NCI-H2196 treated with DMSO at 0.1 percent for 48 hours (cell line): ENCODE data around the gene CORIN.

Experiments
- DNase-seq: peaks from one replicate; lab custom pipeline; 2025; ENCODE audit not compliant: unreplicated experiment; lab: John Stamatoyannopoulos, UW

Gene CORIN

DNA sequence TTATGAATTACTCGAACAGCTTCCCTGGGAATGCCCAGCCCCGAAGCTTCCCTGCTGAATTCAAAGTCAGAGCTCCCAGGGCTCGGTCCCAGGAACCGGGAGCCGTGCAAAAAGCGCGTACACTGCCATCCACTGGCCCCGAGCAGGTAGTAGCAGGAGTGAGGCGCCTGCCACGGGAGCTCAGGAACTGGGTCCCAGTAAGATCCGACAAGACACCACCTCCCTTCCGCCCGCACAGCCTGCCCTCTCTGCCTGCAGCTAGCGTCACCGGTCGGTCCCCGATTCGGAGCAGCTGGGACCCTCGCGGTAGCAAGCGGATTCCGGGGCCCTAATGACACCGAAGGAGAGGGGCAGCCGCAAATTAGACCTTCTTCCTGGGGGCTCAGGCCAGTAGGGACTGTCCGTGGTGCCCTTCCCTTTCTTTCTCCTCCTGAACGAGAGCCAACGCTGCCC, 1.2 kb downstream of the CORIN start:
- DNase-seq = peak; percentile 45

DNA sequence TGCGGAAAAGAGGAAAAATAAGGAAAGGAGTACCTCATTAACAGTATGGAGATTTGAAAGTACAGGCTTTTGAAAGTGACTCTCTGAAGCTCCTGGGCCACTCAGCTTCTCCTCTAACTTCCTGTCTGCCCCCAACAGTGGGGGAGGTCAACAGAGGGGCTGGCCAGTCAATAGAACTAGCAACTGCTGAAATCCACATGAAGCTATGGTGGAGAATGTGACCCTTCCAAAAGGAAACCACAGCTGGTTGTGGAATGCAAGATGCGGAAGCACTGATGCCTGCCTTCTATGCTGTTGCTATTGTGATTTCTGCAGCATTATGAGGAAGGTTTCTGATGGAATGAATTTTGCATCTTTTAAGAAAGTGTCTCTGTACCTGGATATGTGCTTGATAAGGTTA, 2.4 kb downstream of the CORIN start:
- DNase-seq = no peak

DNA sequence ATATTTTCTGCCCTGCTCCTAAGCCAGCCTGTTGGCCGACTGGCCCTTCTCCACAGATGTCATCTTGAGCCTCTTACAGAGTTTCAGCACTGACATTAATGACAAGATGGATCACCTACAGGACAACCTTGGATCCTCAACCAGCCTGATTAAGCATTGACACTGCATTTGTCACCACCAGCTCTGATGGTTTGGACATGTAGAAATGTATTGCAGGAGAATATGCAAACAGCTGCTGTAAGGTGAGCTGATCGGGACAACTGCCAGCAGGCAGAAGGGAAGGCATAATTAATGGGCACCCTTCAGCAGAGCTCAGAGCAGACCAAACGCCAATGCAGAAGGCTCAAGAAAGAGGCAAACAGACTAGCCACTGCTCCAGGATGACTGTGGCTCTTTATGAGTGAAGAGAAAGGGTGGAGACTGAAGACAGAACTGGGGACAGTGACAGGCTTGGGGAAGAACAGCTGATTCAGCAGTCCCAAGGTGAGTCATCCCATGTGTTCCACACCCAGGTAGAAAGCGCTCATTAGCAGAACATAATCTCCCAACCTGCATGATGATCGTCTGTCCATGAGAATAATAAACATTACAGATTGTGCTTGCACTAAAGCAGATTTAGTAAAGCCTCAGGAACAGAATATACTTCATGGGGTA, 6.7 kb downstream of the CORIN start:
- DNase-seq = peak; percentile 36

DNA sequence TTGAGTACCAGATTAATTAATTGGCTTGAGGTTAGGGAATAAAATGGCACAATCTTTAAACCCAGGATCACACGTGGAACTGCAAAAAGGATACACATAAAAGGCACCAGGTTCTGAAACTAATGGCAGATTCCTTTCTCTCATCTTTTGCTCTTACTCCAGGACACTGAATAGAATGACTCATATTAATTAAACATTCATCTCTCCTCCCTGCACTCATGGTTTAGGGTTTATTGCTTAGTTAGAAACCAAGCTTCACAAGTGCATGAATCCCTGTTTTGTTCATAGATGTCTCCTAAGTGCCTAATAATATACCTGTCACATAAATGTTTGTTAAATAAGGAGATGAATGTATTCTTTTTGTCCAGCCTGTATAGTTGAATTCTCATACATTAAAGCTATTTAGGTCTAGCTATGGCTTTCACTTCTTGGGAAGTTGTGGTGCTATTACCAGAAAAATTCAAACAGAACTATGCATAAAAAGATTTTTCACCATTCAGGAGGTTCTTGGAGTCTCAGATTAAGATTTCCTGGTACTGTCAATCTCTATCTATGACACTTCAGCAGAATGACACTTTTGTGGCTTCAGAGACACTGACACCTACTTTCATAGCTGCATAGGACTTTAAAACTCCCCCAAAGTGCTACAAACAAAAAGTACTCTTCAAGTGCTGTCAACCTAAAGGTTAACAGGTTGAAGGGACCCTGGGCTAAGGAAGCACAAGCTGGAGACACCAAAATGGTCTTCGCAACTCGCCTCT, 7.4 kb downstream of the CORIN start:
- DNase-seq = no peak

DNA sequence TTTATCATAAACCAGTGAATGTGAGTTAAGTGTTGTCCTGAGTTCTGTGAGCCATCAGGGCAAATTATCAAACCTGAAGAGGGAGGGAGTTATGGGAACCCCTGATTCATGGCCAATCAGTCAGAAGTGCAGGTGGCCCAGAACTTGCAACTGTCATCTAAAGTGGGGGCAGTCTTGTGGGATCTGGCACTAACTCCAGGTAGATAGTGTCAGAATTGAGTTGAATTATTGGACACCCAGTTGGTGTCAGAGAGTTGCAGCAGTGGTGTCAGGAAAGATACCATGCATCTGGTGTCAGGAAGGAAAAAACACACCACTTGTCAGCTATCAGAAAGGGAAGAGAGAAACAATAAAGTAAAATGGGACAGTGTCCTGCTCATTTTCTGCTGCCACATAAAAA, 8.4 kb downstream of the CORIN start:
- no peak for DNase-seq

DNA sequence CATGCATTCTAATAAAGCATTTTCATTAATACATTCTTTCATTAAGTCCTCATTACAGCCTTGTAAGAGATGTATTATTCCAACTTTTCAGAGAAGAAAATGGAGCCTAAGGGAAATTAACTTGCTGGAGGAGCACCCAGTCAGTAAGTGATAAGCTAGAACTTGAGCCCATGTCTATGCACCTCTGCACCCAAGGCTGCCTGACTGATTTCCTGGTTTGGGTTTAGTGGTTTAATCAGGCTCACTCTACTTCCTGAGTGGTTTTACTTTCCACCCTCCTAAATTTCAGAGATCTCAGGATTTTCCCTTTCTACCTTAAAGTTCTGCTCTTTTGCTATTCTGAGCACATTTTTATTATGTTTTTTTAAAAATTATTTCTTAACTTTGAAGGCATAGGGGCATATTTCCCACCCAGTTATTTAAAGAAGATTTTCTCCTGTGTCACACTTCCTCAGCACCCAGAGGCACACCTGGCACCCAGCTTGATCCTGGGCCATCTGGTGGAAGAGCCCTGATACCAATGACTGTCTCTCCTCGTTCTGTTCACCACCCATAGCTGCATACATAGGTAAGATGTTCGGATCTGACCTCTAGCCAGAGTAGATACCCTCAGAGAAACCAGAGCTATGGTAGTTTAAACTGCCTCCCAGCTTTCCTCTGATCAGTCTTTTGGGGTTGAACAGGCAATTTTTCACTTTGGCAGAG, 10.4 kb downstream of the CORIN start:
- DNase-seq = no peak

DNA sequence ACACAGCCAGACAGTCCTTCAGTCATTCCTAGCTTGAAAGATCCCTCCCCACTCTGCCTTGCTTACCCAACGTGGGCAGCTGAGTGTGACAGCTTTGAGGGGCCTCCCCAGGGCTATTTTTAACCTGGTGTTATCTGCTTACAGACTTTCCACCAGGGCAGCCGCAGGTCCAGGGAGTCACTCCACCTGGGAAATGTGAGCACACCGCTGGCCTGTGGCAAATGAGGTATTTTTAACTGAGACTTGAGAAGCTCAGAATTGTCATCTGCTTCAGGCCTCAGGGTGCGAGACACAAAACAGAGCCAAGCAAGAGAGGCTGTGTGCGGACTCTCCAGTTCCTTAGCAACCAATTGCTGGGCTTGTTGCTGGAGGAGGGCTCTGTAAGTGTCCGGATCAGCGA, 13.0 kb downstream of the CORIN start:
- DNase-seq = no peak

DNA sequence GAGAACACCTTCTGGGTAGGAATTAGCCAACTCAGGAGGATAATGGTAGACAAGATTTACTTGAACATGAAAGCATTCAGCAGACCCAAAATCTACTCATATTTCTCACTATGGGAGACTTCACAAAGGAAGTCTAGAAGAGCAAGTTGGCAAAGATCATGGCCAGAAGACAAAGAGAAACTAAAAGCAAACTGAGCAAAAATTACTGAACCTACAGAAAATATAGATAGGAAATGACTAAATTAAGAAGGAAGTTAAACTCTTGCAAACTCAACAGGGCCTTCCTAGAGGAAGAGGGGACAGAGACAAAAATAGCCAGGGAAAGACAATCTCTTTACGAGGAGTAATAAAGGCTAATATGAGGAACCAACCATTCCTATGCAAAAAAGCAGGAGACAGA, 18.7 kb downstream of the CORIN start:
- no peak for DNase-seq

DNA sequence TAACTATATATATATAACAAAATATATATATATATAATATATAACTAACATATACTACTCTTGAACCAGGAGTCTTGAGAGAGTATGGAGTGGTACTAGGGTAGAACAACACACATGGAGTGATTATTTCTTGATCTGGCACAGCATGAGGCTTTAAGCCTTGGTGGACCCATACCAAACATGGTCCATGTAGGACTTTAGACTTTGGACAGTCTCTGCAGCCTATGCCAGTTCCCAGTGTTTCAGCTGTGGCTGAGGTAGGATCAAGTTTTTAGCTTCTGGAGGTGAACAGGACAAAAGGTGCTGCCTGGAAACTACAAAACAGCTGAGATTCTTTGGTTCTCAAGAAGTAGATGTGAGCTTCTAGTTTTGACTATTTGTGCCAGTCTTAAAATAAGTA, 20.6 kb downstream of the CORIN start:
- DNase-seq = no peak

DNA sequence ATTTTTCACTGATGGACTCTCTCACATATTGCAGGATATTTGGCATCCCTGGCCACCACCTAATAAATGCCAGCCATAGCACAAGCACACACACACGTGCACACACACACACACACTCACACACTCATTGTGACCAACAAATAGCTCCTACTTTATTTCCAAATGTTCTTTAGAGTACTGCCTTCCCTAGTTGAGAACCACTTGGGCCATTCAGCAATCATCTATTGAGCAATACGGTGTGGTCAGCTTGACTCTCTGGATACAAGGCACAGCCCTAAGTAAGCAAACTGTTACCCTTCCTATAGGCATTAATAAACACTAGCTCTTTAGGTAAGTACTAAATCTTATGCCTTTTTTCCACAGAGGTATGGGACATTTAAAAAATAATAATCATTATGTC, 21.1 kb downstream of the CORIN start:
- DNase-seq = no peak

DNA sequence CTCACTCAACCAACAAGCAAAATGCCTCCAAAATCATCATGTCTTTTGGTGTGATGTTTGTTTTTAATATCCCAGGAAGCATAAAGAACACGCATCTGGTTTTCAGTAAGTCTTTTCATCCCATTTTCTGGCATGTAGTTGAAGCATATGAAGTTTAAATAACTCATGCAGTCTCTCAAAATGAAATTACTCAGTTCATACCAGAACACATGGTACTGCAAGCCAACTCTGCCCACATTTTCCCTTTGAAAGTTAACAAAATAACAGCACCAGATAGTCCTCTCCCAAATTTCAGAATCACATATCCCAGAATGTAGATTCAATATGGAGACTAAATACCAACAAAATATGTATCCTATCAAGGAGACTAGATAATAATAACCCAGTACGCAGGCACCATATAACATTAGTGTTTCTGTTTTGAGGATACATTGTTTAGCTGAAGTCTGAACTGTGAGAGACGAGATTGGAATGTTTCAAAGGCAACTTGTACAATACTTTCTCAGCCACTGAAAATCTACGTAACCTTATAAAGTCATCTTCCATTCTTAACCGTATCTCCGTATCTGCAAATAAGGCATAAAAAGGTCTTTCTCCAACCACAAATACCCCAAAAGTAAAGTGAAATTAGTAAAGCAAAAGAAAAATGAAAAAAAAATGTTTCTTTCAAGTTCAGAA, 23.1 kb downstream of the CORIN start:
- DNase-seq = no peak

DNA sequence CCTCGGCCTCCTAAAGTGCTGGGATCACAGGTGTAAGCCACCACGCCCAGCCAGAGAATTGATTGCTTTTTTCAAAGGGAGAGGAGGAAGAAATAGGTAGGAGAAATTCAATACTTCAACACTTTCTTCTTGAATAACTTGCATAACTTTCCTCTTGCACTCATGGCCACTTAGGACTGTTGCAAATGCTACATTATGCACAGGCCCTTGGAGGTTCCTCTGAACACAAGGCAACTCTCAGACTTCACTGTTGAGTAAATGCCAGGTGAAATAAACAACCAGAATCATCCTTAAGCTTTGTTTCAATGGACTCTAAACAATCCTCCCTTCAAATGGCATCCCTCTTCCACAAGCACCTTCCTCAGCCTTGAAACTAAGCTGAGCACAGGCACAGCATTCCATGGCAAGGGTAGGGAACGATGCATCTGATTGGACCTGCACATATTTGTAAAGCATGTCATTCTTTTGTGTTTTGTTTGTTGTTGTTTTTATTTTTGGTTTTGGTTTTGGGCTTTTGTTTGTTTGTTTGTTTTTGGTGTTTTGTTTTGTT, 28.1 kb downstream of the CORIN start:
- DNase-seq = no peak

DNA sequence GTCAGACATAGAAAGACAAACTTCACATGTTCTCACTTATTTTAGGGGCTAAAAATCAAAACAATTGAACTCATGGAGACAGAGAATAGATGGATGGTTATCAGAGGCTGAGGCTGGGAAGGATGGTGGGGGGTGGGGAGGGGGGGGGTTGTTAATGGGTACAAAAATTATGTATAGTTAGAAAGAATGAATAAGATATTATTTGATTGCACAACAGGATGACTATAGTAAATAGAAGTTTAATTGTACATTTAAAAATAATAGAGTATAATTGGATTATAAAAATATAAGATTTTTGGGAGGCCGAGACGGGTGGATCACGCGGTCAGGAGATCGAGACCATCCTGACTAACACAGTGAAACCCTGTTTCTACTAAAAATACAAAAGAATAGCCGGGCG, 33.3 kb downstream of the CORIN start:
- DNase-seq = no peak

DNA sequence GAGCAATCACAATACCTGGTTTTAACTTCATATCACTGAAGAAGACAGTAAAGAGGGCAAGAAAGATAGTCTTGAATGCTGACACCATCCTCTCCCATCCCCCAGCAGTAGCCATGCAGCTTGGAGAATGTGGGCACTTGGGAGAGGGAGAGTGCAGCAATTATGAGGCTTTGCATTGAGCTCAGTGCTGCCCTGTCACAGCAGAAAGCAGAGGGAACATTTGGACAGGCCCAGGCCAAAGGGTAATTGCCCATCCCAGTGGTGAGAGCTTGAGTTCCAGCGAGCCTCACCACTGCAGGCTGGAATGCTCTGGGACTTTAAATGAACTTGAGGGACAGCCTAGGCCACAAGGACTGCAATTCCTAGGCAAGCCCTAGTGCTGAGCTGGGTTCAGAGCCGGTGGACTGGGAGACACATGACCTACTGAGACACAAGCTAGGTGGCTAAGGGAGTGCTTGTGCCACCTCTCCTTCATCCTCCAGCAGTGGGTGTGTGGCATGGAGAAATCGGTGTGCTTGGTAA, 36.3 kb downstream of the CORIN start:
- no peak for DNase-seq

DNA sequence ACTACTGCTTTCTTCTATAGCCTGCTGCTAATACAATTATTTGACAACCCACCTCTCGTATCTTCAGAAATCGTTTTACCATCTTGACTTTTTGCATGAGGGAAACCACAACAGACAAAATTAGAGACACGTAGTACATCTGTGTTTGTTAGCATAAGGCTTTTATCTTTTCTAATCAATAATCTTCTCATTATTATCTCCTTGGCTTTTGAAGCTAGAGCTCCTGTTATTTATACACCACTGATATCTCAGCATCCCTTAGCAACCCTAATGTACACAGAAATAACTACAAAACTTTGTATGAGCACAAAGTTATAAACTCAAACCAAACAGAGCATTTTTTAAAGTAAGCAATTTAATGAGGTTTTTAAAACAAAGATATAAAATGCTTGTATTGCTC, 39.7 kb downstream of the CORIN start:
- no peak for DNase-seq

DNA sequence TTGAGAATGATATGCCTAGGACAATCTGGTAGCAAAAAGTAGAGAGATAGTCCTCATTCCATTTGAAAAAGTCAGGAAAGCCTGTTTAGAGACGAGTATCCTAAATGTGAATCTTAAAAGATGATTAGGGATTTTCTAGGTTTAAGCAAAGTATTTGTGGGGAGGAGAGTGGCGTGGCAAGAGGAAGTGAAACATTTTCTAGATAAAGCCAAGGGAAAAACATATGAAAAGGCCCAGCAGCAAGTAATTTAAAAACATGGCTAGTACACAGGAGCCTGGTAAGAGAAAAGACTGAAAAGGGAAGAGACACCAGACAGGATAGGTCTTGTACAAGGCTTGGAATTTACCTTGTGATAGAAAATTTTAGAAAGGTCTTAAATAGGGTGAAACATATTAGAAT, 45.9 kb downstream of the CORIN start:
- DNase-seq = no peak

DNA sequence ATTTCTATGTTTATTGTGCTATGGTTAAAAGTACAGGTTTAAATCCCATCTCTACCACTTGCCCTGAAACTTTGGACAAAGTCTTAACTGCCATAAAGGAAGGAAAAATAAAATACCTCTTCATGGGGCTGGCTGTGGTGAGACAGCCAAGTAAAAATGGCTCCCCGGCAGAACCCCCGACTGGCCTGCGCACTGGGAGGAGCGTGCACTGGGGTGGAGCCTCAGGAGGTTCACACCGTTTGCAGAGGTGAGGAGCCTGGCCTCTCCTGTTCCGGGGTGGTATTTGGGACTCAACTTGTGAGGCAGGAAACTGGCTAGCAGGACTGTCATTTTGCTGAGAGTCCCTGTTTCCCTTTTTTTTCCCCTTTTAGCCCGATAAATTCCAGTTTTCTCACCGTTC, 47.8 kb downstream of the CORIN start:
- no peak for DNase-seq

DNA sequence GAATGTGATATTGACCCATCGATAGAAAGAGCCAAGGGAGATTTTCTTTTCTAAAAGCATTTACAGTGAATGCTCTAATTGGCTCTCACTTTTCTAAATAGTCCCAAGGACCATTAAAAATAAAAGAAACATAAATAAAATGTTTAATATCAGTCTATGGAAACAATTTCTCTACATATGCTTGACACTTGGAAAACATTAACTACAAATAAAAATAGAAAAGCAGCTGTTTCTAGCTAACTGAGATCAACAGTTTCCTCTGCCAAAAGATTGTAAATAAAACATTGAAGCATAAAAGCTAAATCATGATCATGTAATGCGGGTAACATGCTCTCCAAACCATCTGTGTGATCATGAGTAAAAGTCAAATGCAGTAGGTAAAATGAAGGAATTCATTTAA, 49.7 kb downstream of the CORIN start:
- no peak for DNase-seq

DNA sequence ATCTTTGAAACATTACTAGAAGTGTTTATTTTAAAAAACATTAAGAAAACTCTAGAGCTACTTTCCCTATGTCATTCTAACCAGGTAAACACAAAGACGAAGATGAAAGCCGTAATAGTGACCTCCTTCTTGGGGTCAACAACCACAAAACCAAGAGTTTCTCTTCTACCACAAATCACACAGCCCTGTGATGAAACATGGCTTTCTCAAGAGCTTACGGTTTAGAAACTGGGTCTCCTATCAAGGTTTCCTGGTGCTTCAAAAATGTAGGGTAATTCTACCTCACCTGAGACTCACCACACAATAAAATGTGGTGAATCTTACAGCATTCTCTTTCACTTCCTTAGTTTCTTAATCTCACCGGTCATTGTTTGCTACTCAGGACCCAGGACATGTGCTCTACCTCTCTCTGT, 50.9 kb downstream of the CORIN start:
- no peak for DNase-seq

DNA sequence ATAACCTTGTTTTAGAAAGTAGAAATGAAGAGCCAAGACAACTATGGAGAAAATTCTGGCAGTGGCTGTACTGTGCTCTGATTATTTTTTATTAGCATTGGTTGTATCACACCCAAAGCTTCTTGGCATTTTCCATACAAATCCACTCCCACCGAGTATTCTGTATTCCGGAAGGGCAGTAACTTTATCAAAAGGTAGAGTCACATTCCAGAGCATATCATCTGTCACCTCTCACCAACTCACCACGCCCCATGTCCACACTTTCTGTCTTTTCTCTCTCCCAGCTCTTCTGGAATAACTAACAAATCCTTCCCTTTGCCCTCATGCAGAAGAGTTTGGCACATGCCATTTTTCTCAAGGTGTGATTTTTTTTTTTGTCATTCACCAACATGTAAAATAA, 52.7 kb downstream of the CORIN start:
- no peak for DNase-seq

DNA sequence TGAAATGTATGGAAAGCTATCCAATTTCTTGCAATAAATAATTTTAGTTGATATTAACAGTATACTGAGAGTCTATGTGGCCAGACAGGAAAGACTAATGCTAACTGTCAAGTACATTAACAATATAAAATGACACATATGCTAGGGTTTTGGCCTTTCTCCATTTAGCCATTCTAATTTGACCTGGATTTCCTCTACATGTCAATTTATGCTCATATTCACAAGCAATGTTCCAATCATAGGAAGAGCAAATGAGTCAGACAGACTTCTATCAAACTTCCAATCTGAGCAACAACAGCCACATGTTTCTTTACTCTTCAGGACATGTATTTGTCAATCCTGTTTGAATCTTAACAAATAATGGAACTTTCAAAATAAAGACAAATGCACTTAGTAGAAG, 53.6 kb downstream of the CORIN start:
- no peak for DNase-seq
